Suppressor macrophage treated with lipopolysaccharide for 1 hour (primary cell): Measurements from ENCODE around the gene CNTNAP2.
A peak's percentile ranks its signal among the peaks of the same experiment; 100 is the strongest.
"Not testable (repeated sequence)": the region's sequence is repeated elsewhere in the genome, so short reads cannot be mapped to it uniquely, and the experiment has no call there.

Experiments used
- DNase-seq, 3 donors: peaks; one replicate each; pipeline ENCODE4 v3.0.0-alpha.2; 2020 to 2022

CNTNAP2 gene

DNA sequence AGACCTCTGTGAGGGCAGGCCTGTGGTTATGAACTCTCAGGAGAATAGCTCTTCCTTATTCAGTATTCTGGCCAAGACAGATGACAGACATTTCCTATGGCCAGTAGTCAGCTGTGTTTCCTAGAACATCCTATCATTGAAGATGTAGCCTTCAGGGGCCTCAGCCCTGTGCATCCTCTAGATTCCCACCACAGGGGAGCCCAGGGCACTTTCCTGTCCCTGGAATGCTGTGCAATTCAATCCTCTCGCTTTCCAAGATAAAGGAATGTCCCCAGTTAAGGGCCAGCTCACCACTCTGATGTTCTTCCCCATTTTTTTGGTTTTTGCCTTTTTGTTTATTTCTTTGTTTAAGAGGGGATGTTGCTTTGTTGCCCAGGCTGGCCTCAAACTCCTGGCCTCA, 1895.2 kb downstream of the CNTNAP2 start:
- DNase-seq, result no peak

DNA sequence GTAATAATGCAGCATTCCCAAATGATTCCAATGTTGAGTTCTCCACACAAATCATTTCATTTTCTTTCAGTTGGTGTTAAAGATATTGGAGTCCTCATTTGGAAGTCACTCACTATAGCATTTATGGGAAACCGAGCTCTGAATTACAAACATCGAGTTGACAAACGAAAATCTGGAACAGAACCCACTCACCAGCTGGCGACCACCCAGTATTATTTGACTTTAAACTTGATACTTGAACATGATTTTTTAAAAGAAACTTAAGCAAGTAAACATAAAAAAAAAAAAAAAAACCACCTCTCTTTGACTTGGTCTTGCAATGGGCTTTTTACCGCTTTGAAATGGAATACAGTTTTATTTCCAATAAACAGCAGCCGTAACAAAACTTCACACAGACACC, 1897.4 kb downstream of the CNTNAP2 start:
- no peak for DNase-seq

DNA sequence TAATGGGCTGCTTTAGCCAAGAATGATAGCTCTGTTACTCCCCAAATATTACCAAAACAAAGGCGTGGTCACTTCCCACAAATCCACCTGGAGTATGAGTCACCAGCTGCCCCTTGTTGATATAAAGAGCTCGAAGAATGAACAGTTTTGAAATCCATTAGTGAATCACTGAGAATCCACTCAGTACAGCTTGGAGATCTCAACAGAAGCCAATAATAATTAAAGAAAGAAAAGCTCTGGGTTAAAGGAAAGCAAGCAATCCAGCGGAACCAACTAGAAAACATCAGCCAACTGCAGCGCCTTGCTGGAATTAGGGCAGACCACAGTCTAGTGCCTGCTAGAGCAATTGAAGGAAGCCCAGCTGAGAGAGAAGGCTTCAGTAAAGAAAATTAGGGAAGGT, 1897.9 kb downstream of the CNTNAP2 start:
- no peak for DNase-seq

DNA sequence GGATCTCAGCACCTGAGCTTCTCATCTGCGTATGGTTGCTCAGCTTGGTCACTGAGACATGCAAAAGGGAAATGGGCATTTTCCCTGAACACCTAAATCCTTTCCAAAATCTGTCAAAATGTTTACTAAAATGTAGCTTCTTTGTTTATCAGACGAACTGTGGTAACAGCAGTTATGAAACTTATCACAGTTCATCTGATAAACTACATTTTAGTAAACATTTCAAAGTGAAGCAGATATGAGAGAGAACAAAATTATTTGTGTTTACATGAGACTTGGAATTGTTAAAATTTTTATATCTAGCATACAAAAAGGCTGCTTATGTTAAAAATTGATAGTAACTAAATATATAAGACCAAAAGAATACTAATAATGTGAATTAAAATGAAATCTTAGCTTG, 1900.5 kb downstream of the CNTNAP2 start:
- no peak for DNase-seq

DNA sequence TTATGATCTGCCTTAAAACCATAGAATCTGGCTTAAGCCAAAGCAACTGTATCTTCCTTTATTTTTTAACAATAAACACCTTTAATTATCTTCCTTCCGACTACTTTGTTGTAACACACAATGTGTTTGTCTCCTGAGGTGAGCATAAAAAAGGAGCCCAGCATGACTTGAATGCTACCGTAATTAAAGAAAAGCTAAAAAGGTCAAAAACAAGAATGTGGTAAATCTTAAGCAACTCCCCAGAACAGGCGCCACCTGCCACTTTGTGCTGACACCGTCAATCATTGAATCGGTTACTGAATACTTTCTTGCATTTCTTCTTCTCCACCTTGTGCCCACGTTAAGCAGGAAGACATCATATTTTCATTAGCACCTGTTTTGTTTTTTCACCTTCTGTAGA, 1904.1 kb downstream of the CNTNAP2 start:
- DNase-seq, result no peak

DNA sequence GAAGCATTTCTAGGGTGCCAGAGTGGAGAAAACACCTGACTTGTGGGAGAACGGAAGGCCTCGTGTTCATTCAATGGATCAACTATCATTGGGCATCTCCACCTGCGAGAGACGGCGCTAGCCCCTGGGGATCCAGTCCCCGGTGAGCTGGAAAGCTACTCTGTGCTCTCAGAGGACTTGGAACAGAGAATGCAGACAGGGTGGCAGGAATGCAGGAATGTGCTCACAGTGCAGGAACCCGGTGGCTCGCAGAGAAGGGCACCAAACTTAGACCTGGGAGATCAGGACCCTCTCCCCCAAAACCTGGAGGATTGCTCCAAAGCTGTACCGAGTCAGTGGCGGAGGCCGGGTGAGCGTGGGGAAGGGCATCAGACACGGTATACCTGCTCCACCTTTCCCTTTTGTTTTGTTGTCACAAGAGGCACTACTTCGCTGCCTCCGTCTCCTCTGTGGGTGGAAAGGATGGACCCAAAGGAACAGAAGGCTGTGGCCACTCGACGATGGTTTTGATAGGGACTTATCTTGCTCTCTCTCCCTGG, 1905.0 kb downstream of the CNTNAP2 start:
- no peak for DNase-seq

DNA sequence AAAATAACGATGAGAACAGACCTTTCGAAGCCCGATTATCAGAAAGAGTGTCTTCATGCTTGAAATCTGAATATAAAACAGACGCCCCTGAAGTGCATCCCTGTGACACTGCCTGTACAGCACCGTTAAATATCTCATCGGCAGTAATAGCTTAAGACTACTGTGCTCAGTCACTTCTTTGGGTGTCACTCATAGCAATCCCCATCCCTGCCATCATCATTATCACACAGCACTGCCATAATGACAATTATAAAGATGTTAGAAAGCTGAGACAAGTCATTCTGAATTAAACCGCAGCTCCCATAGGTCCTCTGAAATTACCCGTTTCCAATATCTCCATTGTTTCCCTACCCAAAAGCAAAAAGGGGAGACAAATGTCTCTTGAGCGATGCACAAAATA, 1906.2 kb downstream of the CNTNAP2 start:
- DNase-seq, result no peak

DNA sequence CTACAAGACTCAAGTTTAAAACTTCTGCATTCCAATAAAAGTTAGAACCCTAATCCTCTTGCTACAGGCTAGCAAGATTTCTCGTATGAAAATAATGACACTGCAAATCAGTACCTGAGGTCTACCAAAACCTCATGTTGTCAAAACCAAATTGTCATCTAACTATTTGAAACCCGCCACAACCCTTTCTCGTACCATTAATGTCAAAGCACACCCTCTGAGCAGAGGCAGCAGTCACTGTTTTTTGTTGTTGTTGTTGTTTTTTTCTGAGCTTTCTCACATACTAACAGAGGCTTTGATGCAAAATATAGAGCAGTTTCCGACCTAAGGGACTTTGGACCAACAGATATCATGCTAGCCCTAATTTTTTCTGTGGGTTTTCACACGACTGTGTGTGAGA, 1910.1 kb downstream of the CNTNAP2 start:
- DNase-seq, result no peak

DNA sequence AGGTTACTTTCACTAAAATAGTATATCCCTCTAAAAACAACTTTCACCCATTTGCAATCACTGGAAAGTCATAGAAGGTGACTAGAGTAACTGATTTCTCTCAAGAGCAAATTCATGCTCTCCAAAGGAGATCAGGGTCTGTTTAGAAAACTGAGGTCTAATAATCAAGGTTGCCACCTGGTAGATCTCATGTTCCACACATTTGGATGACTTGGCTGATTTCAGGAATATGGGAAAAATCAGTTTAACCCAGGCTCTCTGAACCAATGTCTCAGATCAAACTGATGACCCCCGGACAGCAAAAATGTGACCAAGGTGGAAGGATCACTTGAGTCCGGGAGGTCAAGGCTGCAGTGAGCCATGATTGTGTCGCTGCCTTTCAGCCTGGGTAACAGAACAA, 1911.6 kb downstream of the CNTNAP2 start:
- no peak for DNase-seq

DNA sequence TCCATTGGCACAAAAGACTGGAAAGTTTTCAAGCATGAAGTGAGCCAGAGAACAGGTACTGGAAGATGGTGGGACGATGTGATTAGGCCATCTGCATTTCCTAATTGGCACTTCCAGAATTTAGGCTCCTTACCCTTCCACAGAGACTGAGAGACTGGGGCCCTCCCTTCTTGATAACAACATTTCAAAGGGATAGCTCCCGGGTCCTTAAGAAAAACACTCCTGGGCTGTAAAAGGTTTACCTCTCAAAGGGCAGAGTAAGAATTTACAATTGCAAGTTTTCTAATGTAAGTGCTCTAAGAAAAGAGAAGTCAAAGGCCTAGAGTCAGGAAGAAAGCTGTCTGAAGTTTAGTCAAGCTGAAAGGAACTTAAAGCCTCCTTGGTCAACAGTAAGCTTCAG, 1914.4 kb downstream of the CNTNAP2 start:
- DNase-seq, result no peak

DNA sequence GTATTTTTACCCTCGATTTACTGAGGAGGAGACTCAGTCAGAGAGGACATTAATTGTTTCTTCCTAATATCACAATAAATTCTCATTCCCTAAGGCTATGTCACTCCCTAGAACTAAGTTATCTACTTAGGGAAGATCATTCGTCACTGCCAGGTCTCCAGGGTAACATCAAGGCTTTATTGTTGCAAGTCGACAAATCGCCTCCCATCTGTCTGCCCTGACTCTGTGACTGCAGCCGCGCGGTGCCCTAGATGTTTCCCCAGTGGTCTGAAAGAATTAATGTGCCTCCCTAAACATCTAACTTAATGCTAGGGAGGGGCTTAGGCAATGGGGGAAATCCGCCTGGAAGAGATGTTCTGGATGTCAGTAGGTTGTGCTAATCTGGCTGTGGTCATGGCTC, 1915.2 kb downstream of the CNTNAP2 start:
- no peak for DNase-seq

DNA sequence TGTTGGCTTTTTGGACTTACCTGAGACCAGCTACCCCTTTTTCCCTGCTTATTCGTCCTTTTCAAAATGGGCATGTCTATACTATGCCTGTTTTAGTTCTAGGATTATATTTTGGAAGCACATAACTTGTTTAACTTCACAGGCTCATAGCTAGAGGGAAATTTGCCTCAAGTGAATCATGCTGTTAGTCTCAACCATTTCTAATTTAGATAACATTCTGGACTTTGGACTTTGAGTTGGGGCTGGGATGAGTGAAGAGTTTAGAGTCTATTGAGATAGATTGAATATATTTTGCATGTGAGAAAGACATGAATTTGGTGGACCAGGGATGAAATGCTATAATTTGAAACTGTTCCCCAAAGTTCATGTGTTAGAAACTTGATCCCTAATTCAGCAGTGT, 1919.3 kb downstream of the CNTNAP2 start:
- DNase-seq, result no peak

DNA sequence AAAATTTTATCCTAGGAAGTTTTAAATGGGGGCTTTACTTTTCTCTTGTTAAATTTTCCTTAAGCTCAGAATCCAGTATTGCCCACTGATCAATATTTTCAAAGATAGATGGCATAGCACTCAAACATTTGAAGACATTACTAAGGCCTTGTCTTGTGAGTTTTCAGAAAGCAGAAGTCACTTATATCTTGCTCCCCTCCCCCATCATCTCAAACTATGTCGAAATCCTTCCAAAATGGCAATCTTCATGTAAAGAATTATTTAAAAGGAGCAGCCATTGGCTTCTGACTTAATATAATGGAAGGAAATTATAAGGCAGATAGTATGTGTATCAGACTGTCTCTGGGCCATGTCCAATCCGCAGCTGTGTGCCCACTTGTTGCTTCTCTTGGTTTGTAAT, 1920.4 kb downstream of the CNTNAP2 start:
- DNase-seq, result peak in 2 of 3 donors; percentile 2 to 18

DNA sequence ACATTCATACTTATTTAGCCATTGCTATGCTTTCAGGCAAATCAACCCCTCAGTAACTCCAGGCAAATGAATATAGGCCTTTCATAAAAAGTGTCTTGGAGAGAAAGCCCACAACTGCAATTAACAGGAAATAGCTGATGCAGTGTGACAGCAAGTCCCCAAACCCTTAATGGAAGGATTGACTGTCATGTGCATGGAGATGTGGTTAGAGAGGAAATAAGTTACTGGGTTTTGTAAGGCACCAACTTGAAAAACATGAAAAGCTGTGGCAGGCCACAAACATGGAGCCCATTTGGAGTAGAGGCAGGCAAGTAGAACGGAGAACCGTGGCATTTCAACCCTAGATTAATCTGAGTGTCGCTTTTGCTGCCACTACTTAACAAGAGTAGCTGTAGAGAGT, 1924.6 kb downstream of the CNTNAP2 start:
- no peak for DNase-seq

DNA sequence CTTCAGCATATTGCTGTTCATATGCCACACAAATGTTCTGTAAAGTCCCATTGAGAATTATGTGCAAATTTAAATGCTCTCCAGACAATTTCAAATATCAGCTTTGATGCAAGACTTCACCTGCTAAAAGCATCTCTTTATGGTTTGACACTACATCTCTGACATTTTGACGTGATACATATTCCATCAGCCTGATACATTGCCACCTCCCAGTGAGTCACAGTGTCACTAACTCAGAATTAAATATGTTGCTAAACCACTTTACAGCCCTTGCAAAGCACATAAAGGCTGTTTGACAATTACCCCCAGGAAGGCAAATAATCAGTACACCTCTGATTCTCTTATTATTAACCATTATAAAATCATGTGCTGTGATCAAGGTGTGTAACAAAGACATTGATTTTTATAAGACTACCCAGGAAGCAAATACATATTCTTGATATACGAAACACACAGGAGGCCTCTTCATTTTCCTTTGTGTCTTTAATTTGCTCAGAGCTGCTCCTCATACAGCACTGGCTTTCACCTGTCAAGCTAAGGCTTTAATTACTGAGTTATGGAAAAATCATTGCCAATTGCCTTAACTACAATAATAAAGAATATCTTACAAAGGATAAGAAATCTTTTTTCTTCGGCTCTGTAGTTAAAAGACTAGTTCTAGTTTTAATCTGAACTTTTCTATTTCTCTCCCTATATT, 1926.5 kb downstream of the CNTNAP2 start:
- DNase-seq, result no peak

DNA sequence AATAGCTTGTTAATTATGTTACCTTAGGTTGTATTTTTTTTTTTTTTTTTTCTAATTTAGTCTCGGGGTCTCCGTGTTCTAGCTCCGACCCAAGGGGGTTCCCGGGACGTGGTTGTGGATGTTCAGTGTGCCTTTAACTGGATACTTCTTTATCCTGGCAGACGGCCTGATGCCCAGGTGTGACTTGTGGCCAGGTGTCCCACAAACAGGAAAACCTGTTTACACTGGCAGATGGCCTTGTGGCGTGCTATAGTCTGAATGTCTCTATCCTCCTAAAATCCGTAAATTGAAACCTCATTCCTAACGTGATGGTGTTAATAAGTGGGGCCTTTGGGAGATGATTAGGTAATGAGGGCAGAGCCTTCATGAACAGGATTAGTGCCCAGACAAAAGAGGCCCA, 1927.6 kb downstream of the CNTNAP2 start:
- no peak for DNase-seq

DNA sequence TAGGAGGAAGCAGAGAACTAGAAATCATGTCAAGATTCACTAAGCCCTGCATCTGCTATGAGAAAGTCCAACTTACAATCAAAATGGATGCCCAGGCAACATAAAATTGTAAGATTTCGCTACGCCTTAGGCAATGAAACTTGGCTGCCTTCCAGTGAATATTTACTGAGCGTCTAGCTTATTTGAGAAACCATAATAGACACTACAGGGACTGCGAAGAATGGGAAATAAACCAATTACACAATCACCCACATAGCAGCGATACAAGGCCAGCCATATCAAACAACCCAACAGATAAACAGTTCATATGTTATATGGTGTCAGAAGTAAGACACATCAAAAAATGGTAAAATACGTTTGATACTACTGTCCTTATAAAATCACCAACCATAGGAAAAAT, 1928.9 kb downstream of the CNTNAP2 start:
- DNase-seq, result no peak

DNA sequence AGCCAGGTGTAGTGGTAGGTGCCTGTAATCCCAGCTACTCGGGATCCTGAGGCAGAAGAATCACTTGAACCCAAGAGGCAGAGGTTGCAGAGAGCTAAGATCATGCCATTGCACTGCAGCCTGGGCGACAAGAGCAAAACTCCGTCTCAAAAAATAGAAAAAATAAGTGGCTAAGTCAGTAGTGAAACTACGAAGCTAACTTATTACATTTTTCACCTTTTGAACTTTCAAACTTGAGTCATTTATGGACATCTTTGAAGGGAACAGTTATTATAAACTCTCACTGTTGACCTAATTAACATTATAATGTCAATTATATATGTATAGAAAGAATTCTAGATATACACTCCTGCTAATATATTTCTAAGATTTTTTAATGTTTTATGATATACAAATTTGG, 1932.5 kb downstream of the CNTNAP2 start:
- no peak for DNase-seq

DNA sequence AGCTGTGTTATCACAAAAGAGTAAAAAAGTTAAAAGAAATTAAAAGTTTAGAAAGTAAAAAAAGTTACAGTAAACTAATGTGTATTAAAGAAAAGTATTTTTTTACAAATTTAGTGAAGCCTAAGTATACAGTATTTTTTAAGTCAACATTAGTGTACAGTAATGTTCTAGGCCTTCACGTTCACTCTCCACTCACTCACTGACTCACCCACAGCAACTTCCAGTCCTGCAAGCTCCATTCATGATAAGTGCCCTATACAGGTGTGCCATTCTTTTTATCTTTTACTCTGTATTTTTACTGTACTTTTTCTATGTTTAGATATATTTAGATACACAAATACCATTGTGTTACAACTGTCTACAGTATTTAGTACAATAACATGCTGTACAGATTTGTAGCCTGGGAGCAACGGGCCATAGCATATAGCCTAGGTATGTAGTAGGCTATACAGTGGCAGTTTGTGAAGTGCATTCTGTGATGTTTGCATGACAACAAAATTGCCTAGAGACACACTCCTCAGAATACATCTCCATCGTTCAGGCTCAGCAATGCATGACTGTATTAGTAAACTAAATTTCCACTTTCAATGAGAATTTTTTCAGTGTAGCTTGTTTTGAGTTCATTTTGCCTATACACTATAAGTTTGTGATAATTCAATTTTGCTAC, 1934.0 kb downstream of the CNTNAP2 start:
- DNase-seq, result no peak

DNA sequence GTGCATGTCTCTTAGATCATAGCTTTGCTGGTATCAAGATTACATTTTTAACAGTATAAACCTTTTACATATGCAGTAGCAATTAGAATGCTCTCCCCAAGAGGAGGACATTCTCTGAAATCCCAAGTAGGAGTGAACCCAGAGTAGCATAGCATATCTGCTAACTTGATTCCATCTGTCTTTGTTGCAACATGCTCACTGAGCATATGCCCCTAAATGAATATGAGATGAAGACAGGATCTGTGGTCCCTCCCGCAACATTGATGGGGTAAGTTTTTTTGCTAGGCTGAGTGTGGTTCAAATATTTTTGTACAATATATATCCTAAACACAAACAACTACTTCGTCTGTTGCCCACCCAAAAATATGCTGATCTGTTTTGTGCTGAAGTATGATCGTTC, 1939.8 kb downstream of the CNTNAP2 start:
- DNase-seq, result no peak

DNA sequence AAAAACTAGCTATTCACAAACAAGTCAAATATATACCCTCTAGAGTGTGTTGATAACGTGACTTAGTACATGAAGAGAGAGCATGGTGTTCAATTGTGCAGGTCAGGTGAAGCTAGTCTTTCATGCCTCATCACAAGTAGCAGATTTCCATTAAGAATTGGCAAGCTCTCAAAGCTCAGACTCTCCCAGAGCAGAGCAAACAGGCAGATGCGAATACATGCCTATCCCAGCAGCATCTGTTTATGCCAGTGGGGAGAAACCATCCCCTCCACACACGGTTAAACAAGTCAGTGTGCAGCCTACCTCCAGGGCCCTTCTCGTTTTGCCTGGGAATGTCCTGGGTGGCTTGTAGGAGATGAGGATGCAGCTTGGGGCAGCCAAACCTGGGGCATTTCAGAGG, 1941.5 kb downstream of the CNTNAP2 start:
- DNase-seq, result no peak

DNA sequence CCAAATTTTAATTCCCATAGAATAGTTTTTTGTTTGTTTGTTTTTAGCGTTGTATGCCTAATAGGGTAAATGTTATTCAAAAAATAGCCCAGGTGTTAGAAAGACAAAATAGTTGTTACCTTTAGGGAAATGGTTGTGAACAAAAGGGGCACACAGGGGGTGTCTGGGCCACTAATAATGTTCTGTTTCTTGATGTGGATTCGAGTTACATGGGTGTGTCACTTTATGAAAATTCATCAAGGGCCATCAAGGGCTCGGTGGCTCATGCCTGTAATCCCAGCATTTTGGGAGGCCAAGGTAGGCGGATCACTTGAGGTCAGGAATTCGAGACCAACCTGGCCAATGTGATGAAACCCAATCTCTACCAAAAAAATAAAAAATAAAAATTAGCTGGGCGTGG, 1942.2 kb downstream of the CNTNAP2 start:
- no peak for DNase-seq

DNA sequence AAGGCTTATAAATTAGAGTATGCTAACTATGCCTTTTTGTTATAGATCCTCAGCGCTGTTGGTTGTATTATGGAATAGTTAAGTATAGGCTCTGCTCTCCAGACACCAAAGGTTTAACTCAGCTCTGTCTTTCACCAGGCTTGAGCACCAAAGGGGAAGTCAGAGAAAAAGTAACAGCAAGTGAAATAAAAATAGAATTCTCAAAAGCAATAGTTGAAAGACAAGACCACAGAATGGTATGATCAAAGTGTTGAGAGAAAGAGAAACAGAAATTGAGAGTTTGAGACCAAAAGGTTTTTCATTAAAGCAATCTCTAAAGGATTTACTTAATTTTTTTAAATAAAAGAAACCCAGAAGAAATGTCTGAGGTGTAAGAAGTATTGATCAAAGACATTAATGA, 1944.1 kb downstream of the CNTNAP2 start:
- no peak for DNase-seq

DNA sequence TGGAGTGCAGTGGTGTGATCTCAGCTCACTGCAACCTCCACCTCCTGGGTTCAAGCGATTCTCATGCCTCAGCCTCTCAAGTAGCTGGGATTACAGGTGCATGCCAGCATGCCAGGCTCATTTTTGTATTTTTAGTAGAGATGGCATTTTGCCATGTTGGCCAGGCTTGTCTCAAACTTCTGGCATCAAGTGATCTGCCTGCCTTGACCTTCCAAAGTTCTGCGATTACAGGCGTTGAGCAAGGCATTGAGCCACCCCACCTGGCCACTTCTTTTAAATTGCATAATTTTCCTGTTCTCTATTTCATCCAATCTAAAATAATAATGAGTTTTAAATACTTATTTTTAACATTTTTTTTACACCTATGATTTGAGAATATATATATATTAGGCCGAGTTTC, 1961.5 kb downstream of the CNTNAP2 start:
- DNase-seq, result not testable (repeated sequence)
